ENCODE measurements around the gene AWAT2. TPM values are rescaled to one million over a fixed set of nuclear protein-coding genes. Genes with fewer than 3 reads are reported as not detected.

Gene AWAT2
- total and polyA plus RNA-seq, 2 donors (not counting 1 experiment from before 2014, with no cell fraction given): not detected

- H3K4me1 Mint-ChIP-seq: no peaks in the 10 kb centered on the region
- Histone ChIP-seq H3K4me2 (replicated peaks; ENCODE audit: low read depth, low read length, poor library complexity, severe bottlenecking) (no peak overlapping the region), H3K36me3 (replicated peaks in 1 of 2; ENCODE audit: control extremely low read depth in 1 of 2, control insufficient read depth in 1 of 2, extremely low read depth in 1 of 2, insufficient read depth in 2 of 2, low read length in 1 of 2) (no peaks in the 10 kb centered on the region), H3K27ac (ENCODE audit: low read length in 2 of 2) (no peak overlapping the region), H3K4me1 (ENCODE audit: control insufficient read depth in 2 of 2, insufficient read depth in 2 of 2, low read length in 2 of 2) (no peaks in the 10 kb centered on the region), H3K4me3 (ENCODE audit: control extremely low read depth in 1 of 5, extremely low read depth in 1 of 5, insufficient read depth in 1 of 5, low read depth in 2 of 5, low read length in 4 of 5) (no peak overlapping the region), H2AFZ (ENCODE audit: insufficient read depth, low read depth, low read length, poor library complexity, severe bottlenecking) (no peak overlapping the region), H3K9ac (ENCODE audit: low read length) (no peak overlapping the region), H3K79me2 (ENCODE audit: control insufficient read depth, insufficient read depth, low read length) (no peaks in the 10 kb centered on the region), H3K9me3 (ENCODE audit: control extremely low read depth in 1 of 3, control insufficient read depth in 2 of 3, insufficient read depth in 1 of 3, low read length in 2 of 3) (peaks cover 0 to 3% (median 0%) of the 10 kb centered on the region in 3 donors), H4K20me1 (ENCODE audit: control insufficient read depth, insufficient read depth, low read length, poor library complexity, severe bottlenecking) (no peaks in the 10 kb centered on the region), H3K27me3 (replicated peaks in 1 of 4; ENCODE audit: control extremely low read depth in 1 of 4, control insufficient read depth in 3 of 4, insufficient read depth in 4 of 4, low read length in 3 of 4) (peaks cover 0 to 8% (median 1%) of the 10 kb centered on the region in 4 experiments)
- no CpG with 5 or more reads among the region's 2 CpGs for WGBS (ENCODE audit: insufficient coverage)
- intact Hi-C loops (cut with micrococcal nuclease): no loop called here
- no peak overlapping the region for H3K4me3 Mint-ChIP-seq
- ChIA-PET CTCF (no interaction called here), POLR2A (no interaction called here)
- no peak for DNase-seq
- H3K9me3 Mint-ChIP-seq (ENCODE audit: insufficient read depth): peaks cover 2% of the 10 kb centered on the region
- no peak overlapping the region for H3K27ac Mint-ChIP-seq
- no peak for TF ChIP-seq CTCF (IDR thresholded peaks at IDR 0.05)
- TF ChIP-seq EZH2 (IDR thresholded peaks at IDR 0.05; ENCODE audit: borderline replicate concordance, insufficient read depth, low read depth, low read length, poor library complexity, severe bottlenecking): no peak
- peaks cover 8% of the 10 kb centered on the region for H3K27me3 Mint-ChIP-seq
- ATAC-seq (ENCODE audit: low read depth): no peak
These were observed 39.8 kb downstream of the AWAT2 start for GRCh38 chrX:70009970-70010369.

GRCh38 chrX:70009049-70009448, 40.7 kb downstream of the AWAT2 start:
- Histone ChIP-seq H4K20me1 (ENCODE audit: control insufficient read depth, insufficient read depth, low read length, poor library complexity, severe bottlenecking) (no peaks in the 10 kb centered on the region), H3K27me3 (replicated peaks in 1 of 4; ENCODE audit: control extremely low read depth in 1 of 4, control insufficient read depth in 3 of 4, insufficient read depth in 4 of 4, low read length in 3 of 4) (peaks cover 0 to 8% (median 1%) of the 10 kb centered on the region in 4 experiments), H3K4me1 (ENCODE audit: control insufficient read depth in 2 of 2, insufficient read depth in 2 of 2, low read length in 2 of 2) (no peaks in the 10 kb centered on the region), H2AFZ (ENCODE audit: insufficient read depth, low read depth, low read length, poor library complexity, severe bottlenecking) (no peak overlapping the region), H3K4me3 (ENCODE audit: control extremely low read depth in 1 of 5, extremely low read depth in 1 of 5, insufficient read depth in 1 of 5, low read depth in 2 of 5, low read length in 4 of 5) (no peak overlapping the region), H3K4me2 (replicated peaks; ENCODE audit: low read depth, low read length, poor library complexity, severe bottlenecking) (no peak overlapping the region), H3K9me3 (ENCODE audit: control extremely low read depth in 1 of 3, control insufficient read depth in 2 of 3, insufficient read depth in 1 of 3, low read length in 2 of 3) (peaks cover 0 to 3% (median 0%) of the 10 kb centered on the region in 3 donors), H3K9ac (ENCODE audit: low read length) (no peak overlapping the region), H3K36me3 (replicated peaks in 1 of 2; ENCODE audit: control extremely low read depth in 1 of 2, control insufficient read depth in 1 of 2, extremely low read depth in 1 of 2, insufficient read depth in 2 of 2, low read length in 1 of 2) (no peaks in the 10 kb centered on the region), H3K27ac (ENCODE audit: low read length in 2 of 2) (no peak overlapping the region), H3K79me2 (ENCODE audit: control insufficient read depth, insufficient read depth, low read length) (no peaks in the 10 kb centered on the region)
- Mint-ChIP-seq H3K27me3 (peaks cover 2% of the 10 kb centered on the region), H3K9me3 (ENCODE audit: insufficient read depth) (peaks cover 2% of the 10 kb centered on the region), H3K4me3 (no peak overlapping the region), H3K27ac (no peak overlapping the region), H3K4me1 (no peaks in the 10 kb centered on the region)
- POLR2A ChIA-PET: no interaction called here
- DNase-seq (no peak), ATAC-seq (ENCODE audit: low read depth) (no peak)
- CTCF ChIA-PET: no interaction called here
- intact Hi-C loops (cut with micrococcal nuclease): no loop called here
- TF ChIP-seq CTCF (IDR thresholded peaks at IDR 0.05) (no peak), EZH2 (IDR thresholded peaks at IDR 0.05; ENCODE audit: borderline replicate concordance, insufficient read depth, low read depth, low read length, poor library complexity, severe bottlenecking) (no peak)
